ENCODE measurements around the gene TEP1.
A peak's percentile ranks its signal among the peaks of the same experiment; 100 is the strongest.

TEP1 gene

DNA sequence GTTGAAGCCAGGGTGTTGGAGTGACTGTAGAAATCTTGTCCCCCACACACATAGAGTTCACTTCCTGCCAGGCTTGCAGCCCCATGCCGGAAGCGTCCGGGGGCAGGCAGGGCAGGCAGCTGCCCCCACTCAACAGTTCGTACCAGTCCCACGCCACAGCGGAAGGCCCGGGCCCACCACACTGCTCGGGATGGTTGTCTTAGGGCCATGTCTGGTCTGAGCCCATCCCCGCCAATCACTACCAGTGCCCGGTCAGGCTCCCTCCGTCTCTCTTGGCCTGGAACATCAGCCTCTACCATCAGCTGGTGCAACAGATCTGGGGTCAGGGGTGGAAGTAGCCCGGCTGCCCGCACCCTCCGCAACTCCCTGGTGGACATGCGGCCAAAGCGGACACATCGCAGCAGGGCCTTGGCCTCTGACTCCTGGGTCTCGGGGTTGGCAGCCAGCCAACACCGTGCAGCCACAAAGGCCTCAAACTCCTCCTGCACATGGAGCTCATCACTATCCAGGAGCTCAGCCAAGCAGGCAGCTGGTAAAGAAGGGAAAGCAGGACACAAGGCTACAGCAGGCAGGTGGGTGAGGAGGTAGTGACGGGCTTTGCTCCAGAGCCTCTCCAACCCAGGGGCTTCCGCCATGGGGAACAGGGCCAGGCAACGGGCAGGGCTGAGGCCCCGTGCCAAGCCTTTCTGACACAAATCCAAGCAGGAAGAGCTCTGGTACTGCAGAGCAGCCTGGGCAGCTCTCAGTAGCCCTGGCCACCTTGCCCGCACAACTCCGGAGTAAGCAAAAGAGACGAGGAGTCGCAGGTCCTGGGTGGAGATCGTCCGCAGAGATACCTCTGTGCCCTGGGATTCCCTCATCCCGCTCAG is 16.7 kb upstream of the TEP1 start:
- peak; percentile 96 for DNase-seq

DNA sequence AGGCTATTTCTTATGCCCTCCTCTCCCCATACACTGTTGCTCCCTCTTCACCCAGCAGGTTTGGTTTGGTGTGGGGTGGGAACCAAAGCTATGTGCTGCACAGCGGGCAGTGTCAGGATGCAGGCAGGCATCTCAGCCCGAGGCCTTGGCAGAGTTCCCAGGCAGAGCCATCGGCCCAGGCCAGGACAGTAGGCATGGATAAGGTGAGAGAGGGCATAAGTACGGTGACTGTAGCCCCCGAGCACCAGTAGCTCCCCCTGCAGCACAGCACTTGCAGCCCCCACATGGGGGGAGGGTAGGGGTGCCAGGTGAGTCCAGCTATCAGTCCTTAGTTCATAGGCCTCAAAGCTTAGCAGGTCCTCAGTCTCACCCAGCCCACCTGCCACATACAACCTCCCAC is 15.5 kb upstream of the TEP1 start:
- no peak for DNase-seq

DNA sequence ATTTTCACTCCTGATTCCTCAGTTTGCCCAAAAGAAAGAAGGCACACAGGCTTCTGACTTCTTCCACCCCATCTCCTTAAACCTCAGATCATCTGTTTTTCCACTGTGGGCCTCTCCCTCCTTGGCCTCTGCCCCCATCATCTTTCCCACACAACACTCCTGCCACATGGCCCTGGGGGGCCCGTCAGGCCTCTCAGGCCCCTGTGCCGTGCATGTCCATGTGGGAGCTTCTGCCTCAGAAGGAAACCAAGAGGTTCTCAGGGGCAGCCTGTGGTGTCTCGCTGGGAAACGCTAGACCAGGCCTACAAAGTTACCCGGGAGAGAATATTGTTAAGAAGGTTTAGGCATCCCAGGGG is 14.7 kb upstream of the TEP1 start:
- DNase-seq, result no peak

DNA sequence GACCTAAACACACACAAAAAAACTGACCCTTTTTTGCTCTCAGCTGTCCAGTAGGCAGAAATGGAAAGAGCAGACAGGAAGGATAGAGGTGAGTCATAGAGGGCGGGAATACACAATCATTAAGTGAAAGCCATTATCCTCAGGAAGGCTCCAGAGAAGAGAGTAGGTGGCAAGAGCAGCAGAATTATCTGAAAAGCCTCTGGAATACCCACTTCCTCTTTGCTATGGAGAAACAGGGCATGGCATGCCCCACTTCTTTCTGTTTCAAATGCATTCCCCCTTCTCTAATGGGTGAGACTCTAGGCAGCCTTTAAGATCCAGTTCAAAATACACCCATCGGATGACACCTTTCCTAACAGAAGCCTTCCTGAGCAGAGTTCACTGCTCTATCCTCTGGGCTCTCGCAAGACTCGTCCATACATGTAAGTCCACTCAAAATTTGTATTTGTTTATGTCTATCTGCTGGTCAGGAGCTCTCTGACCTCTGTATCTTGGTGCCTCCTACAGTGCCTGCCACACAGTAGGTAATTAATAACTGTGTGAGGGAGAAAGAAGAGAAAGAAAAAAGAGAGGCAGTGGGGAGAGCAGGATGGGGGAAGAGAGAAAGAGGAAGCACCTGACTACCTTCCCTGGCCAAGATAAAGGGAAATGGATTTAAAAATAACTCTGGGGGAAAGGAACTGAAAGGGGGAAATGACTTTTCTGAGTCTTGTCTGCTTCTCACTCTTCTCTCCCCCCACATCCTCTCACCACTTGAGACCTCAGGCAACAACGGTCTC is 14.1 kb upstream of the TEP1 start:
- DNase-seq, result no peak

DNA sequence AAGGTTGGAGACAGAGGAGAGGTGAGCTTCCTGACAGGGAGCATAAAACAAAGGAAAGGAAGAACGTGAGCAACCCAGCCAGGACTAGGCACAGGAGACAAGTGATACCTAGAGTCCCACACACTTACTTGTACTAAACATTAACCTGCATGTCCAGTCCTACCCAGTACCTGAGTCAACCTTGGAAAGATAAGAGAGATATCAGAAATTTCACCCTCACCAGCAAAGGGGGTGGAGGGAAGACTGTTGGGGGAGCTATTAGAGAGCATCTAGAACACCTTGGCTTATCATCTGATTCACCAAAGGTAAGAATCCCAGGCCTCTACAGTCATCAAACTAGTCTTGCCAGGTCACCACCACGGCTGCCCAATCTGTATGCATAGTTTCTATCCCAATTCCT is 11.6 kb upstream of the TEP1 start:
- no peak for DNase-seq

DNA sequence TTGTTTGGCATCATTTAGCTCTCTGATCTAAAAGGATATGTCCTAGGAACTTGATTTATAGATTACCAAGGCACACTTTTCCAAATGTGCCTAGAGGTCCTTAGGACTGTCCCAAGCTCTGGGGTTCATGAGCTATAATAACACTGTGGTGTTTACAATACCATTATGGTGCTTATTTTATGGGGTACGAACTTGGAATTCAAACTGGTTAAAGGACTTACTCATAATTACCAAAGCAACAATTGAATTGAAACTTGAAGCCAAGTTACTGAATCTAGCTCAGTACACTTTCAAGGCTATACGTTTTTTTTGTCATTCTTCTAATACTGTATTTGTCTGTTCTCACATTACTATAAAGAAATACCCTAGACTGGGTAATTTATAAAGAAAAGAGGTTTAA is 9.6 kb upstream of the TEP1 start:
- DNase-seq, result no peak

DNA sequence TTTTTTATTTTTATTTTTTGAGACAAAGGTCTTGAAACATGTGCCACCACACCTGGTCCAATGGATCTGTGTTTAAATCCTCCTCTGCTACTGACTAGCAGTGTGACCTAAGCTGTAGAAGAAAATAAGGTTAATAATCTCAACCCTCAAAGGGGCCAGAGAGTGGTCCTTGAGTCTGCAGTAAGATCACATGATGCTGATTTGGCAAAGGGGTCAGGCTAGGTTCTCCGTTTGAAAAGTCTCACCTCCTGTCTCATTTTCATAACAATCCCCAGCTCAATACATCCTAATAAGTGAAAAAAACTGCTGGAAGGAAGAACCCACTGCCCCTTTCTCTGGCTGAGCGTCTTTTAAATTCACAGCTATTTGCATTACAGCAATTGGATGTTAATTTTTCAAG is 8.0 kb upstream of the TEP1 start:
- peak; percentile 48 for DNase-seq

DNA sequence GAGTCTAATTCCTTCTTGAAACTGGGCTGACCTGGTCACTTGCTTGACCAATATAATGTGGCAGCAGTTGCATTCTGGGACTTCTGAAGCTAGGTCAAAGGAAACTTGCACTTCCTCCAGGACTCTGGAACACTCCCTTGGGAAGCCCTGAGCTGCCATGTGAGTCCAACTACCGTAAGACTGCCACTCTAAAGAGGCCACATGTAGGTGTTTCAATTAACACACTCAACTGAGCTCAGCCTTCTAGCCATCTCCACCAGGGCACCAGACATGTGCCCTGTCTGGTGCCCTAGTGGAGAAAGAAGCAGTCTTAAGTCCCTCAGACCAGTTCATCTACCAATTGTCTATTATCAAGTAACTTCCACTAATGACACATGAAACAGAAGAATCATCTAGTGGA is 6.1 kb upstream of the TEP1 start:
- no peak for DNase-seq

DNA sequence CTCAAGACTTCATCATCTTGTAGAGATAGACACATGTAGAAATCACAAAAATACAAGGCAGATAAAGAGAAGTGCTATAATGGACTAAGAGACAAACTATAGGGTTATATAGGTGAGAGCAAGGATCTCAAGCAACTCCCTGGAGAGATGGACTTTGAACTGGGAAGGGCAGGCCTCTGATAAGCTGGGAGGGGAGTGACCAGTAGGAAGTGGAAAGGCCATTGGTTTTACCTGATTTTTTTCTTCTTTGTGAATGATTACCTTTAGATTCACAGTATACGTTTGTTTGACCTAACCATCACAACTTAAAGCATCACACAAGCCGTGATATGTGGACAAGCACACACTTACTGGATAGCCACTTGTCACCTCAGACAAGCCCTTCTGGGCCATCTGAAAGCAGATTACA is 5.2 kb upstream of the TEP1 start:
- DNase-seq, result no peak

DNA sequence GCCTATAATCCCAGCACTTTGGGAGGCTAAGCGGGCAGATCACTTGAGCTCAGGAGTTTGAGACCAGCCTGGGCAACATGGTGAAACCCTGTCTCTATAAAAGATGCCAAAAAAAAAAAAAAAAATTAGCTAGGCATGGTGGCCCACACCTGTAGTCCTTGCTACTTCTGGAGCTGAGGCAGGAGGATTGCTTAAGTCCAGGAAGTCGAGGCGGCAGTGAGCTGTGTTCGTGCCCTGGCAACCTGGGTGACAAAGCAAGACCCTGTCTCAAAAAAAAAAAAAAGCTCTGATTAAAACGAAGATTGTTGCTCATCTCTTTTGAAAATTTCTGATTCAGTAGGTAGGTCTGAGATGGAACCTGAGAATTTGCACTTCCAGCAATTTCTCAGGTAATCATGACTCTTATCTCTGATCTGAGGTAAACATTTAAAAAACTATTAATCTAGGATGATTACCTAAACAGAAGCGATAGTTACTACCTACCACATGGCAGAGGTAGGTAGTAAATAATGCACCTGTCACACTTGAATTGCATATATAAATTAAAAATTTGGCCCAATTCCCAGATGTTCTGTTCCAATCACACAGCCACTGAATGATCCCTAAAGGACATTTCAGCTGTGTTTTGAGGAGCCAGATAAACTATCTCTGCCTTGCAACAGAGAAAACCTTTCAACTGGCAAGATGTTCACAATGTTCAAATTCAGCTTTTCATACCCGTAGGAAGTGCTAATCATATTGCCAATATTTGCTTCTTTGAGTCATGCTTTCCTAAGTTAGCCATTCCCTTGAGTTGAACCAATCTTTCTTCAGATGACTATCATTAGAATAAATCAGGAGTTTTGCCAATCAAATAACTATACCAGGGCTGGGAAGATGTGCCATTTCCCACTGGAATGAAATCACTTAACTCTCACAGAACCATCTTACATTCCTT is 4.2 kb upstream of the TEP1 start:
- DNase-seq, result peak; percentile 75

DNA sequence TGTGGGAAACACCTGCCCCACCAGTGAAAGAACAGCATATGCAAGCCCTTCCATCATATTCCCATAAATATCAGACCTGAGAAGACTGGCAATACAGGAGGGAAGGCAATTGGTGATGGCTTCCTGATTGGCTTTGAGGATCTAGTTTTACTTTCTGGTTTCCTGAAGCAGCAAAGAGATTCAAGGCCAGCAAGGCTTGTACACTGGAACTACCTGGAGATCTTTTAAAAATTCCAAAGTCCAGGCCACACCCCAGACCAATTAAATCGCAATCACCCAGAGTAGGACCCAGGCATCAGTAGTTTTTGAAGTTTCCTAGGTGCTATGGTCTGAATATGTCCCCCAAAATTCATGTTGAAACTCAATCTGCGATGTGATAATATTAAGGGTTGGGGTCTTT is 2.9 kb upstream of the TEP1 start:
- no peak for DNase-seq

DNA sequence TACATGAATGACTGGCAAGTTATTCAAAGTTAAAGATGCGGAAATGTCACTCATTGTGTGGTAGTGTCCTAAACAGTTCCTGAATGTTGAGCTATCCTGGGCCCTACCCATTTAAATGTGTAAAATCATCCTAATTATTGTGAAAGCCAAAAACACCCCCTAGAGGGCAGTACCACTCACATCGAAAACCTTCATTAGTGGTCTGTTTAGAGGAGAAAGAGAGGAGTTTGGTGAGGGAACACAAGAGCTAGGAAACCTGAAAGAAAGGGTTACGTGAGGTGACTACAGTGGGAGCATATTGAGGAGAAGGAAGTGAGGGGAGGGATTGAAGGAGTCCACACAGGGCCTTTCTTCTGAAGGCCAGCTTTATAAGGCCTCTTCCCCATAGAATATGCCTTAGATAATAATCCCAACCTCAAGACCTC is 2.5 kb upstream of the TEP1 start:
- peak; percentile 65 for DNase-seq

DNA sequence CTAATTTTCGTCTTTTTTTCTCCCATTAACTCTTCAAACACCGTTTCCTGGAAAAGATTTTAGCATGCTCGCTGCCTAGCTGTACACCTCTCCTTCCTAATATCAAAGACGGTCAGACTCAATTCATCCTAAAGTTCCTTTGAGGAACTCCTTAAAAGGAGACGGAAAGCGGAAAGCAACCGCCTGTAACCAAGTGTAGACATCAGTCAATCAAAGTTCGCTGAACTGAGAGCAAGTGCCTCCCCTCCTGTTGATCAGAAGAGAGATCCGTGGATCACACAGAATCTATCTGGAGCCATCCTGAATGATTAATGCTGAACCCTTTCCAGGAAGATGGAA is 412 bp upstream of the TEP1 start:
- no peak for DNase-seq

DNA sequence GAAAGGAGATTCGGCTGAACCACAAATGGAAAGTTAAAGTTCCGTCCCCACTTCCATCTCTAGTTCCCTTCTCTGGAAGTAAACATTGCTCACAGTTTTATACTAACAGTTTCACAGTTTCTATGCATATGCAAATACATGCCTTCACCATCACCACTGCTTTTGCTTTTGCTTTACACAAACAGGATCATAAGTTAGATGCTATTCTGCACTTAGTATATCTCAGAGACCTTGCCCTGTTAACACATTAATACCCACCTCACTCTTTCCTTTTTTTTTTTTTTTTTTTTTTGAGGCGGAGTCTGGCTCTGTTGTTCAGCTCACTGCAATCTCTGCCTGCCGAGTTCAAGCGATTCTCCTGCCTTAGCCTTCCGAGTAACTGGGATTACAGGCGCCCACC is 890 bp downstream of the TEP1 start:
- no peak for DNase-seq

DNA sequence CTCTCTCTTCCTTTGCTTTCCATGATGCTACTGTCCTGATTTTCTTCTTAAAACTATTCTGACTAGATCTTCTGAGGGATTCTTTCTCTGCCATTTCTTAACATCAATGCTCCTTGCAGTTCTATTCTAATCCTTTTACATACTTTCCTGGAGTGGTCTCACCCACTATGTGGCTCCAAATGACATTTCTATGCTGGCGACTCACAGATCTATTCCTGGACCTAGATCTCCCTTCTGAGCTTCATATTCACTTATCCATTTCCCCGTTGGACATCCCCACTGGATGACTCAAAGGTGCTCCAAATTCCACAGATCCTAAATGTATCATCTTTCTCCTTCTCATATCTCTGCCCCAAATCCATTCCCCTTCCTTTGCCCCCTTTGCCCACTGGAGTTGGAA is 4.1 kb downstream of the TEP1 start:
- DNase-seq, result no peak

DNA sequence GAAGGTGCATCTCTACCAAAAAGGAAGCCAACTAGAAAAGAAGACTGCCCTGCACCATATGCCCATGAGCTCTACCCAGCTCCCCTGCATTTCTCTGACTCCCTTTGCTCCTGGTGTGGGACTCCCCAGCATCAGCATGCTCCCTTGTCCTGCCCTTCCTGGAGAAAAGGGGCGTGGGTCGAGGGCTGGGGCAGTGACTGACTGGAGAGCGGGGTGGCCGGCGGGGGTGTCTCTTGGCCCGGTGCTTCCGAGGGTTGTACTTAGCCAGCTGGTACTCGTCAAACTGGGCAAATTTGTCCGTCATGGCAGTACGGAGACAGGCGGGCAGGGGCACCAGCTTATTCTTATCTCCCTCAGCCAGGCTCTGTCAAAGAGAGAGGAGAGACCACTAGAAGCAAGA is 9.8 kb downstream of the TEP1 start:
- DNase-seq, result no peak

DNA sequence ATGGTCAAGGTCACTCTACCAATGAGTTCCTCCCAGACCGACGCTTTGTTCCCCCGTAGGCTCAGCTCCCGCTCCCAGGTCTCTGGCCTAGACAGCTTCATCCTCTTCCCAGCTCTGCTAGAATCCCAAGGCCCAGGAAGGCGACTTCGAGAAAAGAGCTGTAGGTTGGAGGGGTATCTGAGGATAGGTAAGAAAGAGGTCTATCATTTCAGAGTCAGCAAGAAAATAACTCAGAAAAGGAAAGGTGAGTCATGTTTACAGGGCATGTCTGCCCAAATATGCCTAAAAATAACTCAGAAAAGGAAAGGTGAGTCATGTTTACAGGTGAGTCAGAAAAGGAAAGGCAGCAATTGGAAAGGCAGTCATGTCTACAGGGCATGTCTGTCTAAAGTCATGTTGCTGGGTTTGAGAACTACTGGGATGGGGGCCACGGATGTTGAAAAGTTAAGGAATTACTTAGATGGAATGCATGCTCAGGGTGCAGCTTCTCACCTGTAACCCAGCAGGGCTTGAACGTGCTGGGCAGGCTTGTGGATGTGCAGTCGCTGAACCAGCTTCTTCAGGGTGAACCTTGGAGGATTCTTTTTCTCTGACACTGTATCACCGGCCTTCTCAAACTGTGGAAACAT is 12.2 kb downstream of the TEP1 start:
- DNase-seq, result no peak

DNA sequence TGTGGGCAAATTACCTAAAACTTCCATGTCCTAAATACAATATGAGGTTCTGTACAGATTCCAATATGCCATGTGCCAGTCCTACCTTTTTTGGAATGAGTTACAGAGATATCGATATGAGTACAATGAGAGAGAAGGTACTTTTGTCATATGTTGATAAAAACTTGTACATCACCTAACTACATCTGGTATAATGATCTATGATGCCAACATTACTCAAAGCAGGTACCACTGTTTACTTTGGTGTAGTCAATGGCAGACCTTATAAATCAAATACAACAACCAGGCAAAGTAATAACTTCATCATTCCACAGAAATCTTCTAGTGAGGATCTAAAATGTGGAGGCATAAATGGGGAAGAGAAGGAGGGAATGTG is 12.7 kb downstream of the TEP1 start:
- no peak for DNase-seq

DNA sequence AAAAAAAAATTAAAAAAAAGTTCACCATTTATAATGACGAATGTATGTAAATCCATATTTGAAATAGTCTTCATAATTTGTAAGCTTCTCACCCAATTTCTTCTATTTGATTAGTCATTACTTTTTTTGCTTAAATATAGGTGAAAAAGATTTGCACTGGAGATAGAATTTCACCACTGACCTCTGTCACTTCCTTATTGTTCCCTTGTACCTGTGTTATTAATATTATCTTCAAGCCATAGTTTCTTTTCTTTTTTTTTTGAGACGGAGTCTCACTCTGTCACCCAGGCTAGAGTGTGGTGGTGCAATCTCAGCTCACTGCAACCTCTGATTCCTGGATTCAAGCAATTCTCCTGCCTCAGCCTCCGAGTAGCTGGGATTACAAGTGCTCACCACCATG is 15.8 kb downstream of the TEP1 start:
- no peak for DNase-seq

DNA sequence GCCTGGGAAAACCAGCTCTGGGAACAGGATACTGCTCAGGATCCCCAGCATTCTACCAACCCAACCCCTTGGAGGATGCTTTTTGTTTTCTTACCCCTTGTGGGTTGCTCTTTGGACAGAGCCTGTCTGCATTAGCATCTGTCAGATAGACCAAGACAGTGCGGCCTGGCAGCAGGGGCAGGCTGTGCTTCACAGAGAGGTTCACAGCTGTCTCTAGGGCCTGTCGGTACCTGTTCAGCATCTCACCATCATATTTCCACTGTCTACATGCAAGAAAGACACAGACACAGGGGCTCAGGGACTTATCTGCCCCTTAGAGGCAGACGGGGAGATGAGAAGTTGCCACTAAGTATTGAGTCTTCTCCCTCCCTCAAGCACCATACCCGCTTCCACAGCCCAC is 21.8 kb downstream of the TEP1 start:
- DNase-seq, result no peak

DNA sequence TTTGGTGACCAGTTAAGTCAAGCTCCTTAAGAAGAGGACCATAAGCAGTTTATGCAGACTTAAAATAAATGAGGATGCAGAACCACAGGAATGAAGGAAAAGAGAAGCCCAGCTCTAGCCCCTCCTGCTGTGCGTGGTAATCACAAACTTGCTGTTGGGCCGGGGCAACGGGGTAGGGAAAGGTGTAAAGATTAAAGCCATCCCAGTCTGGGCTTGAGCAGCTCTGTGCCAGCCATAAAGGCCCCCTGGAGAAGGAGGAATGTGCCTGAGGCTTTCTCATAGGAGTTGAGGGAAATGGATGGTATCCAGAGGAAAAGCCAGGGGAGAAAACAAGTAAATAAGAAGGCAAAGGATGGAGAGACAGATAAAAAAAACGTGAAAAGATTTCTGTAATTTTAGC is 25.1 kb downstream of the TEP1 start:
- no peak for DNase-seq

DNA sequence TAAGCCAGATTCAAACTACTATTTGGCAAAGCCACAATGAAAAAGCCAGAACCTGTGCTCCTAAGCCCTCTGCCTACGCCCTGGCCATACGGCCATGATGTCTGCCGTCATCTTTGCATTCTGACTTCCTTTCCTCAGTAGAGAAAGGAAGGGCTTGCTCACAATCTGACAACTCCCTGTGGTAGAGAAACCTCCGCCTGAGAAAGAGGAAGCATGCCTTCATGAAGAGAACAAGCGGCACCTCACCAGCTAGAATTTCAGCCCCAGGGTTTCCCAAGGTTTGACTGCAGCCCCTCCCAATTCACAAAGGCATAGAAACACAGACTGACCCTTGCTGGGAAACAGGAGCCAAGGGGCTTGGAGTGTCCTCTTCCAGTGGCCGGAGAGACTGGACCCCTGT is 25.7 kb downstream of the TEP1 start:
- DNase-seq, result no peak

DNA sequence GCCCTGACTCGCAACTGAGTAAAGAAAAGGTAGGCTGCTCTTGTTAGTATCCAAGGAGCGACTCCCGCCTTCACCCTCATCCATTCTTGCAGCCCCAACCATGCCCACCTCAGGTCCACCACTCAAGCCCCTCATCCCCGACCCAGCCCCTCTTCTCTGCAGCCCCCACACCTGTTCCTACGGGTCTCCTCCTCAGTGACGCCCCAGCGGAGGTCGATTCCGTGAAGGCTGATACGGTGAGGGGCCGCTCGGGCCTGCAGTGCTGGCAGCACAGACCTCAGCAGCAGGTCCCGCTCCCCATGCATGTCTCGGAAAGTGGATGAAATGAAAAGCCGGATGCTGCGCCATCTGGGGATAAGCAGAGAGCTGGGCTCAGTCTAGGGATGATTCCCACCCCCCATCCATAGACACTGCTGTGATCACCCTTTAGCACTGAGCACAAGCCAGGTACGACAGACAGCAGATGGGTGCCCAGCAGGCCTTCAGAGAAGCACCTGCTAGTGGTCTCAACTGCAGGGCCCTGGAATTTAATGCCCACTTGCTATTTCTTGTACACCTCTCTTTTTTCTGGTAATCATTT is 26.9 kb downstream of the TEP1 start:
- no peak for DNase-seq

All from NCI-H1092 treated with DMSO at 0.1 percent for 48 hours (cell line).